Urinary bladder (tissue), 4 donors: Measurements from ENCODE around the gene TRIM50. TPM values are rescaled to one million over a fixed set of nuclear protein-coding genes. Genes with fewer than 3 reads are reported as not detected.
"Not testable (repeated sequence)": the region's sequence is repeated elsewhere in the genome, so short reads cannot be mapped to it uniquely, and the experiment has no call there.

ENCODE experiments used
- DNase-seq: peaks from one replicate; pipeline ENCODE4 v3.0.0-alpha.2; 2015; ENCODE audit errors: extremely low spot score
- H3K27ac ChIP-seq: one replicate; pipeline ENCODE4 v1.5.1; 2013; ENCODE audit warnings: low read depth, mild to moderate bottlenecking, moderate library complexity
- H3K36me3 ChIP-seq: one replicate; pipeline ENCODE4 v1.6.1; 2013; ENCODE audit warnings: mild to moderate bottlenecking, moderate library complexity; ENCODE audit not compliant: insufficient read depth
- H3K4me1 ChIP-seq: one replicate; pipeline ENCODE4 v1.6.1; 2013; ENCODE audit warnings: mild to moderate bottlenecking, moderate library complexity; ENCODE audit not compliant: insufficient read depth
- H3K4me3 ChIP-seq: one replicate; pipeline ENCODE4 v1.5.1; 2013; ENCODE audit warnings: low read depth, low read length
- WGBS: extraction: QIAGEN DNeasy Blood & Tissue Kit; methylation state at CpG from one replicate; pipeline ENCODE4 v1.1.7; 2013; 5-methylcytosine and 5-hydroxymethylcytosine counted together
- polyA plus RNA-seq: library from polyadenylated mRNA; stranded (reverse); fragments of 200-250 nt; gene quantifications from one replicate; pipeline ENCODE4 v1.2.3, GENCODE V29; 2013
- total RNA-seq: library from RNA; depleted of rRNA; stranded (reverse); fragments of >200 nt; gene quantifications from one replicate; pipeline ENCODE4 v1.2.3, GENCODE V29; 2014
- donor health status: healthy with polysubstance abuse.
- donor health status: healthy.

Gene TRIM50
- total RNA-seq: 0.21 TPM
- polyA plus RNA-seq: 0.14 TPM

DNA sequence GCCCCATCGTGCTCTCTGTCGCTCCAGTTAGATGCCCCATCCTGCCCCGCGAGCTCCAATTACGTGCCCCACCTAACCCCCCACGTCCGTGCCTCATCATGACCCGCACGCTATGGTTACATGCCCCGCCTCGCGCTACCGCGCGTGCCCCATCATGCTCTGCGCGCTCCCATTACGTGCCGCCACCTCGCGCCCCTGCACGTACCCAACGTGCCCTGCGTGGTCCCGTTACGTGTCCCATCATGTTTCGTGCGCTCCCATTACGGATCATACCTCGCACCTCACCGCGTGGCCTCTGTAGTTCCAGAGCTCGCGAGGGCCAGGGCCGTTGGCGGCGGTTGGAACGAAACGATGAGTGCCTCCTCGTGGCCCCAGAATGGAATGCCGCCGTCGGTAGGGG is at the start of gene TRIM50, which contains the start of gene FKBP6:
TSS of gene TRIM50 (minus strand) at position 161 of the 400 bp plus-strand sequence. CDS start 3,295 bp downstream, outside the sequence.
TSS of gene FKBP6 (plus strand) at position 240 of the 400 bp plus-strand sequence. CDS start 268 bp downstream, outside the sequence.
- H3K4me3 ChIP-seq, H3K27ac ChIP-seq, H3K4me1 ChIP-seq, H3K36me3 ChIP-seq, DNase-seq: not testable (repeated sequence)
- WGBS: 94% methylated on average over 41 of the region's 43 CpGs

DNA sequence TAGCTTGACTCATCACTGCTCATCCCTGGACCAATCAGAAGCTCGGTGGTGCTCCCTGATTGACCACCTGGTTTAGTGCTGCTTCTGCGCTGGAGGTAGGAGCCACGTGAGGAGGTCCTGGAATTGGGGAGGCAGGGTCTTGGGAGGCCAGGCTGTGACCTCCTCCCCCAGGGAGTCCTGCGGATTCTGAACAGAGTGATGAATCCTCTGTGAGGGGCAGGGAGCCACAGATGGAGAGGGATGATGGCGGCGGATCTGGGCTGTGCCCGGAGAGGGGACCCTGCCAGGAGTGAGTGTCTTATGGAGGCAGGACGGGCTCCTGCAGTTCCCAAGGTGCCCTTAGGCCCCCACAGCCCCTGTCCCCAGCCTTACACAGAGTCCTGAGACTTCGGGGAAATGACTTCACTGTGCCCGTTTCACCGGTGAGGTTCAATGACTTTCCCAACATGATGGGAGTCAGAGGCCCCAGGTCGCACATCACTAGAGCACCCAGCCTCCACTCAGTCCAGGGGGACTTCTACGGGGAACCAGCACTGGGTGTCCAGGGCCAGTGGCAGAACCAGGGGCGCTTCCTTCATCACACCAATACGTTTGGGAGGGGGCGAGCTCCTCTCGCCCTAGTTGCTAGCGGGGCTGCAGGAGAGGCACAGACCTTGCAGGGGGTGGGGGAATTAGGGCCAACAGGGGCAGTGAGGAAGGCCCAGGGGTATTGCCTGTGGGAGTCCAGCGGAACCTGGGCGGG is 49.0 kb upstream of the TRIM50 start:
- no peaks in the 10 kb centered on the region for H3K36me3 ChIP-seq
- H3K4me1 ChIP-seq: no peaks in the 10 kb centered on the region
- DNase-seq: no peak
- H3K27ac ChIP-seq: no peak overlapping the region
- H3K4me3 ChIP-seq: no peak overlapping the region
- WGBS: 81% methylated on average over 20 of the region's 20 CpGs

DNA sequence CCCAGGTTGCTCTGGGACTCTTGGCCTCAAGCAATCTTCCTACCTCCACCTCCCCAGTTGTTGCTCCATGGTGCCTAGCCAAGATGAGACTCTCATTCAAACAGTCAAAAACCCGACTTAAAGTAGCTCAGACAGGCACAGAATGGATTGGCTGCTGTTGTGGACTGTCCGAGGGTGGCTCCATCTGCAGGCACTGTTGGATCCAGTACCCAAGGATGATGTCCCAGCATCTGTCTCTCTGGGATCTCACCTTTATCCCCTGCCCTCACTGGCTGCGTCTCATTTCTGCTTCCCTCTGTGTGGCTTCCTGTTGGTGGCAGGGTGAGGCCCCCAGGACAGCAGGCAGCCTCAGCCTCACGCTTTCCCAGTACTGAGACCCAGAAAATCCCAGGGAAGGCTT is 48.4 kb upstream of the TRIM50 start:
- not testable (repeated sequence) for H3K4me1 ChIP-seq, H3K36me3 ChIP-seq, DNase-seq, H3K4me3 ChIP-seq, H3K27ac ChIP-seq
- 76% methylated on average over 4 of the region's 4 CpGs for WGBS

DNA sequence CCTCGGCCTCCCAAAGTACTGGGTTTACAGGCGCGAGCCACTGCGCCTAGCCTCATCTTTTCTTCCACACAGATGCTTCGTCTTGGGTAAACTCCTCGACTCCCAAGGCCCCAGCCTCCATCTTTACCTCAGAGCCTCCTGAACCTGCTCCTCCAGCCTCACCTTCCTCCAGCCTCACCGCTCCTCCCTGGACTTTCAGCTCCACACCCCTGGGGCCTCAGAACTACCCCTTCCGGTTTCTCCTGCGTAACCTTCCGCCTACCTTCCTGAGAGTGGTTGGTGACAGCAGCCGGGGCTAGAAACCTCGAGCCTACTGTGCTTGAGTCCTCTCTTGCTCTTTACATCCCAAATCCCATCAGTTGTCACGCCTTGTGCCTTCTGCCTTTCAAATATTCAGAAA is 45.9 kb upstream of the TRIM50 start:
- H3K27ac ChIP-seq: no peak overlapping the region
- no peaks in the 10 kb centered on the region for H3K4me1 ChIP-seq
- no peak overlapping the region for H3K4me3 ChIP-seq
- DNase-seq: no peak
- H3K36me3 ChIP-seq: no peaks in the 10 kb centered on the region
- 85% methylated on average over 13 of the region's 13 CpGs for WGBS

DNA sequence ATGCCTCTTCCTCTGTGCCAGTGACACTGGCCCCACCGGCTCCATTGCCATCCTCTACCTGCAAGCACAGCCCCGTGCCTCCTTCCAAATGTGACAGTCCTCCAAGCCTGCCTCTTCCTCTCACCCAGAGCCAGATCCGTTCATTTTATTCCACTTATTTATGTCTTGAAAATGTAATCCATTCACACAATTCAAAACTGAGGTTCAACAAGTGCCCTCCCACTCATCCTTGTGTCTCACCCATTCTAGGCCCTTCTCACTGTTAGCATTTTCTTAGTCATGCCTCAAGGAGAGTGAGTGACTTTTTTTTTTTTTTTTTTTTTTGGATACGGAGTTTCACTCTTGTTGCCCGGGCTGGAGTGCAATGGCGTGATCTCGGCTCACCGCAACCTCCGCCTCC is 41.7 kb upstream of the TRIM50 start:
- Histone ChIP-seq H3K36me3 (no peaks in the 10 kb centered on the region), H3K4me1 (no peaks in the 10 kb centered on the region), H3K4me3 (no peak overlapping the region), H3K27ac (no peak overlapping the region)
- no peak for DNase-seq
- 90% methylated on average over 9 of the region's 9 CpGs for WGBS

DNA sequence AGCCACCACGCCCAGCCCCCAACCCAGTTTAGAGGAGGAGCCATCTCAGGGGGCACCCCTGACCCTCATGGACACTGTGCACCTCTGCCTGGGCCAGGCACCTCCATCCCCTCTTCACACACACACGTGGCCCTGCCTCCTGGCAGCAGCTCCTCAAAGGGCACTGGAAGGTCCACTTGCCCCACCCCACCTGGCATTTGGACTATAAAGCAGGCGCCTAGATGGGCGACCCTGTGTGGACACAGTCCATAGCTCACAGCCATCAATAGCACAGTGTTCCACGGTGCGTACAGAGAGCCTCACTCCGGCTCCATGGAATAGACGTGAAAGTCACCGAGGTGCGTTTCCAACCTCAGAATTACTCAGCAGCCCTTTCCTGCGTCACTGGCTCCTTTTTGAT is 41.1 kb upstream of the TRIM50 start:
- Histone ChIP-seq H3K4me3 (no peak overlapping the region), H3K4me1 (no peaks in the 10 kb centered on the region), H3K27ac (no peak overlapping the region), H3K36me3 (no peaks in the 10 kb centered on the region)
- 85% methylated on average over 11 of the region's 11 CpGs for WGBS
- DNase-seq: no peak

DNA sequence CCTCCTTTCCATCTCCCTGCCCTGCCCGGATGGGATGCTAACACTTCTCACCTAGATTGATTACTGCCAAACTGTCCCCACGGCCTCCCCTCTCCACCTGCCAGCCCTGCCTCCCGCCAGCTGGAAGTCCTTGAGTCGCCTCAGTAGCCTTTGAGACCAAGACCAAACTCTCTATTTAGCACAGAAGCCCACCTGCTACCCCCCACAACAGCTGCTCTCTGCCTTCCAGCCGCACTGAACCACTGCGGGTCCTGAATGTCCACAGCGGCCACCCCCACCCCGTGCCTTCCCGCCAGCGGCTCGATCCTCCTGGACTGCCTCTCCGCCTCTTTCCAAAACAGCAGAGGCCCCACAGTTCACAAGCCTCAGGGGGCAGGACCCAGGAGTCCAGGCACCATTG is 39.1 kb upstream of the TRIM50 start:
- Histone ChIP-seq H3K27ac (no peak overlapping the region), H3K36me3 (no peaks in the 10 kb centered on the region), H3K4me1 (no peaks in the 10 kb centered on the region), H3K4me3 (no peak overlapping the region)
- DNase-seq: no peak
- 67% methylated on average over 12 of the region's 12 CpGs for WGBS

DNA sequence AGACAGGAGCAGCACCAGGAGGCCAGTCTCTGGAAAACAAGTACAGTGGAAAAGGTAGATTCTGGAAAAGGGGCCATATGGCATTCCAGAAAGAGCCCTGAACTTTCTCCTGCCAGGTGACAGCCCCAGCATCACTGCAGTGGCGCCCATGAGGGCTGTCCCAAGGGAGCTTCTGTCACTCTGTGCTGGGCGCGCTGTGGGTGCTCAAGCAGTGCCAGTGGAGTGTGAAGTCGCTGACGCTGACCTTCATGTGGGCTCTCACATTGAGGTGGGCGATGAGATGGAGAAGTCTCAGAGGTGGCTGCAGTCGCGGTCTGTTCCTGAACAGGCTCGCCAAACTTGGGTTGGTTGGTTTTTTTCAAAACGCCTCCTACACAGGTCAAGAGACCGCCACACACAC is 38.2 kb upstream of the TRIM50 start:
- Histone ChIP-seq H3K4me3 (no peak overlapping the region), H3K36me3 (no peaks in the 10 kb centered on the region), H3K4me1 (no peaks in the 10 kb centered on the region), H3K27ac (no peak overlapping the region)
- no peak for DNase-seq
- WGBS: 91% methylated on average over 11 of the region's 11 CpGs

DNA sequence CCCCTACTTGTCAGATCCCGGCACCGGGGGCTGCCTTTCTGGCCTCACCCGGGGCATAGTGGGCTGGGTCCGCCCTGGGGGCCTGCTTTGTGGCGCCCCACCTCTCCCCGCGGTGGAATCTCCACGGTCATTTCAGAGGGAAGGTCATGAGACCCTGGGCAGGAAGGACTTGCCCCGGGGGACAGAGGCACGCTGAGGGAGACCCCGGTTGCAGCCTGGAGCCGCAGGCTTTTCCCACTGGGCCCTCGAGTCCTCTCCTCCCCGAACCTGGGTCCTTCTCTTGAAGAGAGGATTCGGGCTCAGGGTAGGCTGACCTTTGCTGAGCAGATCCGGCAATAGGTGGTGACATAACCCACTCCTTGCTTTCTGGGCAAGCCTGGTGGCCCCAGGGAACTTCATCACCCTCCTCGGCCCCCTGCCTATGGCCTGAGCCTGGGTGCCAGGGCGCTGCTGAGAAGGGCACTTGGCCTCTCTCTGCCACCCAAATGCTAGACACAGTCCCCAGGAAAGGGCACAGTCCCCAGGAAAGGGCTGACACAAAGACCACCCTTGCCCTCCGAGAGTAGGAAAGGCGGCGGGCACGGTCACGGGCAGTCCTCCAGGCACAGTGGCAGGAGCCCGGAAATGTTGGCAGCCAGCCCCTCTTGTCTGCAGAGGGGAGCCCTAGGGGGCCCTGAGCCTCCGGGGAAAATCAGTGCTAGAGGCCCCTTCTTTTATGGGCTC is 36.3 kb upstream of the TRIM50 start:
- Histone ChIP-seq H3K4me1 (no peaks in the 10 kb centered on the region), H3K36me3 (no peaks in the 10 kb centered on the region), H3K27ac (no peak overlapping the region), H3K4me3 (no peak overlapping the region)
- WGBS: 55% methylated on average over 25 of the region's 25 CpGs
- no peak for DNase-seq

DNA sequence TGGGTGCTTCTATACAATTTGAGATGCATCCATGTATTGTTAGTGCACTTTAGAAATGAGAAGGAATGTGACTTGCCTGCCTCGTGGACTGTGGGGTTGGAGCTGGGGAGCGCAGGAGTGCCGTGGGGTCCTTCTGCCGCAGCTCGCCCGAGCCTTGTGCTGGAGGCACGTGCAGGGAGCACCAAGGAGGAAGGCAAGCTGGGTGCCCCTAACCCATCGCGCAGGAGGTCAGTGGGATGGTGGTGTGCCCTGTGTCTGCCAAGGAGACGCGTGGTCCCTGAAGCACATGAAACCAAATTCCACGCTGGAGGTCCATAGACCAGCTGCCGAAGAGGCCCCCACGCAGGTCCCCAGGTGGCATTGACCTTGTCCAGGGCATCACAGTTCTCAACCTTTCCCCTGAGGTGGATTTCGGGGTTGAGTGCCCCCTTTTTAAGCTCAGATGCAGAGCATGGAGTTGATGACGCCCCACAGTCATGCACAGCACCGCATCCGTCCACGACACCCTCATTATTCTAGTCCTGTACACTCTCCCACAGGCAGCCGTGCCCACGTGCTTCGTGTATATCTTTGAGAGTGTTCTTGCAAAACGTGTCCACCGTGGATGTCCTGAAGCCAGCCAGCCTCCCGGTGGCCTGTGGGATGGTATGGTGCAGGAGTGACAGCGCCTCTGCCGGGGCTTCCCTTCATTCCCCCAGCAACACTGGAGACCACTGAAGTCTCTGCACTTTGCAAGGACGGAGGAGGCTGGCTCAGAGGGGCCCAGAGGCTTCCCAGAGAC is 35.5 kb upstream of the TRIM50 start:
- no peak for DNase-seq
- Histone ChIP-seq H3K4me1 (no peaks in the 10 kb centered on the region), H3K4me3 (no peak overlapping the region), H3K27ac (no peak overlapping the region), H3K36me3 (no peaks in the 10 kb centered on the region)
- 83% methylated on average over 28 of the region's 28 CpGs for WGBS

DNA sequence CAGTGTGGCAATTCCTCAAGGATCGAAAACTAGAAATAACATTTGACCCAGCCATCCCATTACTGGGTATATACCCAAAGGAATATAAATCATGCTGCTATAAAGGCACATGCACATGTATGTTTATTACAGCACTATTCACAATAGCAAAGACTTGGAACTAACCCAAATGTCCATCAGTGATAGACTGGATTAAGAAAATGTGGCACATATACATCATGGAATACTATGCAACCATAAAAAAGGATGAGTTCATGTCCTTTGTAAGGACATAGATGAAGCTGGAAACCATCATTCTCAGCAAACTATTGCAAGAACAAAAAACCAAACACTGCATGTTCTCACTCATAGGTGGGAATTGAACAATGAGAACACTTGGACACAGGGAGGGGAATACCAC is 32.7 kb upstream of the TRIM50 start:
- H3K27ac ChIP-seq, H3K4me3 ChIP-seq, DNase-seq, H3K36me3 ChIP-seq, H3K4me1 ChIP-seq: not testable (repeated sequence)
- 93% methylated on average over 1 of the region's 1 CpG for WGBS

DNA sequence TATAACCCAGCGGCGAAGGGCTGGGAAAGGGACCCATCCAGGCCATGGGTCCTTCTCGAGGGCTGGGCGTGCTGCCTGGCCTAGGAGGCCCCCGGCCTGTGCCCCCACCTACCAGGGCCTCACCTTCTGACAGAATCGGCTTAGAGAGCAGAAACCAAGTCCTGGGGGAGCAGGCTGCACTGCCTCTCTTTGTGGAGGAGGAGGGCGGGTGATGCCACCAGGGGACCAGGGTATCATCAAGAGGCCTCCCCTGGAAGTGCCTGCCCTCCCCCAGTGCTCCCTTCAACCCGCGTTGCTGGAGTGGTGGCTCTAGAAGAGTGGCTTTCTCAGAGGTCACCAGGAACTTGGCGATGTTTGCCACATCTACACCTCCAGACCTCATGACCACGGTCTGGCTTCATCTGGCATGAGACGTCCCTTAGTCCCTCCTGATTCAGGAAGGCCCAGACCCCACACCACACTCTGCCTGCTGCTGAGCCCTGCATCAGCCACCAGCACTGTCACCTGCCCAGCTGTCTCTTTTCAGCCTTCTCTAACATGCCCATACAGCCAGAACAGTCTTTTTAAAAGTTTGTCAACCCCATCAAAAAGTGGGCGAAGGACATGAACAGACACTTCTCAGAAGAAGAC is 32.0 kb upstream of the TRIM50 start:
- Histone ChIP-seq H3K4me3 (no peak overlapping the region), H3K27ac (no peak overlapping the region), H3K36me3 (no peaks in the 10 kb centered on the region), H3K4me1 (no peaks in the 10 kb centered on the region)
- 90% methylated on average over 13 of the region's 13 CpGs for WGBS
- DNase-seq: no peak

DNA sequence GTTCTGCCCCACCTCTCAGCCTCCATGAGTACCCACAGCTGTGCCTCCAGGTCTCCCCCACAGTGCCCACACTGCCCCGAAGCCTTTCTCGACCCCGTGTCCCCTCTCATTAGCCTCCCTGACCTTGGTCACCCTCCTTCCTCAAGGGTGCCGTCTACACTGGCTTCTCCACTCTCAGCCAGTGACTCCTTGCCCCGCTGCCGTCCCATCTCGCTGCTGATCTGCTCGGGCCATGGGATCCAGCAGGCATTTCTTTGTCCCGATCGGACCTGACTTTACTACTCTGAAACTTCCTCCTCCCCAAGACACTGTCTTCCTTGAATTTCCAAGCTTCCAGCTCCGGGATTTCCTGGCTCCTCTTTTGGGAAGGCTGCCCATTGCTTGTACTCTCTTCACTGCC is 31.4 kb upstream of the TRIM50 start:
- no peak for DNase-seq
- H3K36me3 ChIP-seq: no peaks in the 10 kb centered on the region
- H3K4me1 ChIP-seq: no peaks in the 10 kb centered on the region
- H3K4me3 ChIP-seq: no peak overlapping the region
- H3K27ac ChIP-seq: no peak overlapping the region
- WGBS: 79% methylated on average over 11 of the region's 11 CpGs
